ENCODE measurements around the gene ADIRF. TPM values are rescaled to one million over a fixed set of nuclear protein-coding genes. Genes with fewer than 3 reads are reported as not detected.

The ADIRF gene
- total and polyA plus RNA-seq, 10 of the 15 experiments (the other 5 are each of a cell fraction or from before 2014, with no cell fraction given): 0.12 to 2.5 (median 0.70) TPM; not detected in 2

DNA sequence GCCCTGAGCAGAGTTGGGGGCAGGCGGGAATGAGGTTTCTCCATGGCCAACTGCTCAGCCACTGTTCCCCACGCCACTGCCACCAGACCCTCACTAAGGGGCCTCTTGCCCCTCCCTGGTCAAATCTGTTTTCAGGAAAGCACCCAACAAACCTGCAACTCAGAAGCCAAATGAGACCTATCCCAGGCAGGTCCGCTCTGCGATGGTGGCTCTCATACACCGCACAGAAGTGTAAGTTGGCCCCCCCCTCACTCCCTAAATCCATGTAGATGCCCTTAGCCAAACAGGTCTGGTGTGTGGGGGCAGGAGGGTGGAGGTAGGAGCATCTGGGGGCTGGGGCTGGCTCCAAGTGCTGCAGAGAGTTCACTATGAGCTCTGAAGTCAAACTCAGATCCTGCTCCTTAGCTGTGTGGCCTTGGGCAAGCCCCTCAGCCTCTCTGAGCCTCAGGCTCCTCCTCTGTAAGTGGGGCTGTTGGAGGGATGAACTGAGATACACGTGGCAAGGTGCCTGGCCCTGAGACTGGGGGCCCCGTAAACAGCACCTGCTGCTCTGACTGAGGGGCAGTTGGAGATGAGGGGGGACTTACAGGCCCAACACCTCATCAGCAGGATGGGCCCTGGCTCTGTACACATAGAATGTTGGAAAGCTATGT lies 12.0 kb upstream of the ADIRF start:
- no peak overlapping the region for H3K27ac ChIP-seq (ENCODE audit: control insufficient read depth, insufficient read depth)
- ChIA-PET SMC1A (ENCODE audit: uncharacterized antibody, unreplicated experiment) (interaction anchor here (1.1 to 1.2 kb wide), 2 partner anchors 9 to 18 kb away, joined by 3 read pairs; no protein-coding TSS in a partner anchor), POLR2A (interaction anchor here (1.4 to 1.5 kb wide), 2 partner anchors 10 to 13 kb away, joined by 3 to 4 read pairs; no protein-coding TSS in a partner anchor), RAD21 (ENCODE audit: unreplicated experiment) (no interaction called here), CTCF (interaction anchor here (1.7 kb wide), 1 partner anchor 10 kb away, joined by 9 read pairs; no protein-coding TSS in a partner anchor)
- H3K4me1 ChIP-seq (ENCODE audit: control insufficient read depth, insufficient read depth, low read length): peaks cover 8% of the 10 kb centered on the region
- intact Hi-C loops (cut with micrococcal nuclease; ENCODE audit: unreplicated experiment): no loop called here
- no peaks in the 10 kb centered on the region for H3K79me2 ChIP-seq (ENCODE audit: control insufficient read depth, insufficient read depth, low read length)
- WGBS (ENCODE audit: insufficient coverage, insufficient replicate concordance, low lambda C conversion rate, missing lambda C conversion rate): 50% methylated on average over 7 of the region's 7 CpGs
- in situ Hi-C loops (cut with MboI): no loop called here
- ATAC-seq: no peak
- H3K4me3 ChIP-seq: no peak overlapping the region
- no peak overlapping the region for H3K4me2 ChIP-seq (ENCODE audit: control insufficient read depth, insufficient read depth)
- DNase-seq (ENCODE audit: low read depth, low spot score): no peak
- FAIRE-seq: no peak
- BruUV-seq (replicated peaks): no TSS peak
- no peaks in the 10 kb centered on the region for H3K27me3 ChIP-seq (replicated peaks in 1 of 2; ENCODE audit: control insufficient read depth in 2 of 2, insufficient read depth in 2 of 2, low read length in 1 of 2)
- H3K9me3 ChIP-seq (replicated peaks; ENCODE audit: control insufficient read depth, insufficient read depth, low read length): no peaks in the 10 kb centered on the region; the same call in 2 of the 3 replicates
- no peak overlapping the region for H2AFZ ChIP-seq (ENCODE audit: control insufficient read depth, low read depth, low read length)
- no peaks in the 10 kb centered on the region for H3K36me3 ChIP-seq (ENCODE audit: control insufficient read depth in 2 of 2, insufficient read depth in 2 of 2, low read length in 1 of 2)
- no peaks in the 10 kb centered on the region for H4K20me1 ChIP-seq (ENCODE audit: control insufficient read depth, insufficient read depth)
- H3K9ac ChIP-seq (ENCODE audit: control insufficient read depth, insufficient read depth, low read length): no peak overlapping the region
- TF ChIP-seq TAF1 (IDR thresholded peaks at IDR 0.05; ENCODE audit: borderline replicate concordance, low read depth, low read length): no peak
- no peak for TF ChIP-seq CHD2 (IDR thresholded peaks at IDR 0.05; ENCODE audit: borderline replicate concordance, low read depth, low read length)
- TF ChIP-seq, protein P1, sequence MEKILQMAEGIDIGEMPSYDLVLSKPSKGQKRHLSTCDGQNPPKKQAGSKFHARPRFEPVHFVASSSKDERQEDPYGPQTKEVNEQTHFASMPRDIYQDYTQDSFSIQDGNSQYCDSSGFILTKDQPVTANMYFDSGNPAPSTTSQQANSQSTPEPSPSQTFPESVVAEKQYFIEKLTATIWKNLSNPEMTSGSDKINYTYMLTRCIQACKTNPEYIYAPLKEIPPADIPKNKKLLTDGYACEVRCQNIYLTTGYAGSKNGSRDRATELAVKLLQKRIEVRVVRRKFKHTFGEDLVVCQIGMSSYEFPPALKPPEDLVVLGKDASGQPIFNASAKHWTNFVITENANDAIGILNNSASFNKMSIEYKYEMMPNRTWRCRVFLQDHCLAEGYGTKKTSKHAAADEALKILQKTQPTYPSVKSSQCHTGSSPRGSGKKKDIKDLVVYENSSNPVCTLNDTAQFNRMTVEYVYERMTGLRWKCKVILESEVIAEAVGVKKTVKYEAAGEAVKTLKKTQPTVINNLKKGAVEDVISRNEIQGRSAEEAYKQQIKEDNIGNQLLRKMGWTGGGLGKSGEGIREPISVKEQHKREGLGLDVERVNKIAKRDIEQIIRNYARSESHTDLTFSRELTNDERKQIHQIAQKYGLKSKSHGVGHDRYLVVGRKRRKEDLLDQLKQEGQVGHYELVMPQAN (conservative IDR thresholded peaks at IDR 0.05): no peak
- no peak for TF ChIP-seq TCF12 (IDR thresholded peaks at IDR 0.05; ENCODE audit: low read depth, low read length)
- TF ChIP-seq, protein P2, sequence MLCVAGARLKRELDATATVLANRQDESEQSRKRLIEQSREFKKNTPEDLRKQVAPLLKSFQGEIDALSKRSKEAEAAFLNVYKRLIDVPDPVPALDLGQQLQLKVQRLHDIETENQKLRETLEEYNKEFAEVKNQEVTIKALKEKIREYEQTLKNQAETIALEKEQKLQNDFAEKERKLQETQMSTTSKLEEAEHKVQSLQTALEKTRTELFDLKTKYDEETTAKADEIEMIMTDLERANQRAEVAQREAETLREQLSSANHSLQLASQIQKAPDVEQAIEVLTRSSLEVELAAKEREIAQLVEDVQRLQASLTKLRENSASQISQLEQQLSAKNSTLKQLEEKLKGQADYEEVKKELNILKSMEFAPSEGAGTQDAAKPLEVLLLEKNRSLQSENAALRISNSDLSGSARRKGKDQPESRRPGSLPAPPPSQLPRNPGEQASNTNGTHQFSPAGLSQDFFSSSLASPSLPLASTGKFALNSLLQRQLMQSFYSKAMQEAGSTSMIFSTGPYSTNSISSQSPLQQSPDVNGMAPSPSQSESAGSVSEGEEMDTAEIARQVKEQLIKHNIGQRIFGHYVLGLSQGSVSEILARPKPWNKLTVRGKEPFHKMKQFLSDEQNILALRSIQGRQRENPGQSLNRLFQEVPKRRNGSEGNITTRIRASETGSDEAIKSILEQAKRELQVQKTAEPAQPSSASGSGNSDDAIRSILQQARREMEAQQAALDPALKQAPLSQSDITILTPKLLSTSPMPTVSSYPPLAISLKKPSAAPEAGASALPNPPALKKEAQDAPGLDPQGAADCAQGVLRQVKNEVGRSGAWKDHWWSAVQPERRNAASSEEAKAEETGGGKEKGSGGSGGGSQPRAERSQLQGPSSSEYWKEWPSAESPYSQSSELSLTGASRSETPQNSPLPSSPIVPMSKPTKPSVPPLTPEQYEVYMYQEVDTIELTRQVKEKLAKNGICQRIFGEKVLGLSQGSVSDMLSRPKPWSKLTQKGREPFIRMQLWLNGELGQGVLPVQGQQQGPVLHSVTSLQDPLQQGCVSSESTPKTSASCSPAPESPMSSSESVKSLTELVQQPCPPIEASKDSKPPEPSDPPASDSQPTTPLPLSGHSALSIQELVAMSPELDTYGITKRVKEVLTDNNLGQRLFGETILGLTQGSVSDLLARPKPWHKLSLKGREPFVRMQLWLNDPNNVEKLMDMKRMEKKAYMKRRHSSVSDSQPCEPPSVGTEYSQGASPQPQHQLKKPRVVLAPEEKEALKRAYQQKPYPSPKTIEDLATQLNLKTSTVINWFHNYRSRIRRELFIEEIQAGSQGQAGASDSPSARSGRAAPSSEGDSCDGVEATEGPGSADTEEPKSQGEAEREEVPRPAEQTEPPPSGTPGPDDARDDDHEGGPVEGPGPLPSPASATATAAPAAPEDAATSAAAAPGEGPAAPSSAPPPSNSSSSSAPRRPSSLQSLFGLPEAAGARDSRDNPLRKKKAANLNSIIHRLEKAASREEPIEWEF (IDR thresholded peaks at IDR 0.05; ENCODE audit: insufficient replicate concordance, low read depth, low read length): no peak
- TF ChIP-seq, protein P3, sequence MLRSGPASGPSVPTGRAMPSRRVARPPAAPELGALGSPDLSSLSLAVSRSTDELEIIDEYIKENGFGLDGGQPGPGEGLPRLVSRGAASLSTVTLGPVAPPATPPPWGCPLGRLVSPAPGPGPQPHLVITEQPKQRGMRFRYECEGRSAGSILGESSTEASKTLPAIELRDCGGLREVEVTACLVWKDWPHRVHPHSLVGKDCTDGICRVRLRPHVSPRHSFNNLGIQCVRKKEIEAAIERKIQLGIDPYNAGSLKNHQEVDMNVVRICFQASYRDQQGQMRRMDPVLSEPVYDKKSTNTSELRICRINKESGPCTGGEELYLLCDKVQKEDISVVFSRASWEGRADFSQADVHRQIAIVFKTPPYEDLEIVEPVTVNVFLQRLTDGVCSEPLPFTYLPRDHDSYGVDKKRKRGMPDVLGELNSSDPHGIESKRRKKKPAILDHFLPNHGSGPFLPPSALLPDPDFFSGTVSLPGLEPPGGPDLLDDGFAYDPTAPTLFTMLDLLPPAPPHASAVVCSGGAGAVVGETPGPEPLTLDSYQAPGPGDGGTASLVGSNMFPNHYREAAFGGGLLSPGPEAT (IDR thresholded peaks at IDR 0.05; ENCODE audit: low read depth): no peak
- no peak for TF ChIP-seq RFX5 (IDR thresholded peaks at IDR 0.05; ENCODE audit: low read depth, low read length)
- no peak for TF ChIP-seq FOXM1 (IDR thresholded peaks at IDR 0.05; ENCODE audit: low read depth, low read length)
- TF ChIP-seq RAD21 (IDR thresholded peaks at IDR 0.05; ENCODE audit: insufficient read depth, low read depth, low read length): no peak
- no peak for TF ChIP-seq SIX5 (IDR thresholded peaks at IDR 0.05; ENCODE audit: low read depth, low read length, severe bottlenecking)
- TF ChIP-seq ATF7 (IDR thresholded peaks at IDR 0.05; ENCODE audit: low read depth): no peak
- TF ChIP-seq NR2C2 (IDR thresholded peaks at IDR 0.05; ENCODE audit: borderline replicate concordance, control insufficient read depth, insufficient read length, low read depth): no peak
- no peak for TF ChIP-seq MYC (IDR thresholded peaks at IDR 0.05; ENCODE audit: insufficient read depth, insufficient read length, insufficient replicate concordance, low read length, severe bottlenecking)
- no peak for TF ChIP-seq NR2F1 (conservative IDR thresholded peaks at IDR 0.05)
- TF ChIP-seq CHD4 (IDR thresholded peaks at IDR 0.05): no peak
- TF ChIP-seq PAX8 (IDR thresholded peaks at IDR 0.05): no peak

Data from GM12878 (cell line).